IMR-90 (cell line): Measurements from ENCODE around the gene SUN1. TPM values are rescaled to one million over a fixed set of nuclear protein-coding genes. Genes with fewer than 3 reads are reported as not detected.
A peak's percentile ranks its signal among the peaks of the same experiment; 100 is the strongest.

Source experiments
- ATAC-seq: fragments of 200-7000 bp; cut with Tn5 transposase; 2 replicates; pipeline ENCODE4 v1.9.1; 2020; ENCODE audit warnings: low read depth, mild to moderate bottlenecking, moderate library complexity
- BruUV-seq: library from RNA; stranded (reverse); fragments of 400-500 nt; replicated peaks from 2 replicates; lab custom pipeline; 2021; lab: Mats Ljungman, UMichigan
- CTCF ChIA-PET: fragments of 300-600 bp; formaldehyde crosslinking; extraction: SDS; loops from one replicate; lab custom pipeline; 2021; ENCODE audit warnings: antibody characterized with exemption; lab: Yijun Ruan, JAX
- POLR2A ChIA-PET: fragments of 300-600 bp; sonication (Branson Sonifier 250); formaldehyde crosslinking; loops from one replicate; lab custom pipeline; 2022; ENCODE audit warnings: antibody characterized with exemption; ENCODE audit not compliant: unreplicated experiment; lab: Charles Lee
- DNase-seq: peaks from one replicate; pipeline ENCODE4 v3.0.0; 2013
- H2AFZ ChIP-seq: replicated peaks from 2 replicates; pipeline ENCODE3; 2013; ENCODE audit warnings: low read length, mild to moderate bottlenecking; ENCODE audit not compliant: poor library complexity
- H2AK5ac ChIP-seq: 2 replicates; pipeline ENCODE4 v1.6.1; 2013; ENCODE audit warnings: low read depth, low read length, inconsistent platforms
- H2AK9ac ChIP-seq: replicated peaks from 2 replicates; pipeline ENCODE3; 2013; ENCODE audit warnings: mild to moderate bottlenecking, low read depth, low read length, moderate library complexity; ENCODE audit not compliant: poor library complexity
- H2BK120ac ChIP-seq: 2 replicates; pipeline ENCODE4 v1.6.1; 2013; ENCODE audit warnings: low read depth, low read length, inconsistent platforms
- H2BK15ac ChIP-seq: 3 replicates; pipeline ENCODE4 v1.6.1; 2013; ENCODE audit warnings: low read depth, low read length, inconsistent platforms
- H2BK20ac ChIP-seq: 2 replicates; pipeline ENCODE4 v1.6.1; 2013; ENCODE audit warnings: low read depth, mild to moderate bottlenecking, inconsistent platforms, low read length, moderate library complexity
- H2BK5ac ChIP-seq: 2 replicates; pipeline ENCODE4 v1.6.1; 2013; ENCODE audit warnings: mild to moderate bottlenecking, low read depth, low read length, inconsistent platforms; ENCODE audit not compliant: poor library complexity, severe bottlenecking
- H3K14ac ChIP-seq: replicated peaks from 2 replicates; pipeline ENCODE4 v1.6.1; 2013; ENCODE audit warnings: low read depth, low read length, inconsistent platforms
- H3K18ac ChIP-seq: 2 replicates; pipeline ENCODE4 v1.6.1; 2013; ENCODE audit warnings: low read depth, low read length, control low read depth
- H3K23ac ChIP-seq: 2 replicates; pipeline ENCODE4 v1.6.1; 2013; ENCODE audit warnings: low read depth, low read length, inconsistent platforms
- H3K27ac ChIP-seq: 2 replicates; pipeline ENCODE4 v1.5.1; 2013; ENCODE audit warnings: mild to moderate bottlenecking, control low read depth, low read length; ENCODE audit not compliant: insufficient read depth
- H3K27me3 ChIP-seq: 2 replicates; pipeline ENCODE4 v1.6.1; 2013; ENCODE audit warnings: low read length; ENCODE audit not compliant: control insufficient read depth, insufficient read depth
- H3K36me3 ChIP-seq: 2 replicates; pipeline ENCODE4 v1.6.1; 2013; ENCODE audit warnings: low read length, mixed read lengths; ENCODE audit not compliant: control insufficient read depth, insufficient read depth
- H3K4ac ChIP-seq: 2 replicates; pipeline ENCODE4 v1.6.1; 2013; ENCODE audit warnings: low read depth, low read length, inconsistent platforms
- H3K4me1 ChIP-seq: 2 replicates; pipeline ENCODE4 v1.6.1; 2013; ENCODE audit warnings: low read length, mixed read lengths; ENCODE audit not compliant: control insufficient read depth, insufficient read depth
- H3K4me2 ChIP-seq: 2 replicates; pipeline ENCODE4 v1.6.1; 2013; ENCODE audit warnings: low read depth, mild to moderate bottlenecking, control low read depth, low read length, moderate library complexity
- H3K4me3 ChIP-seq: 2 replicates; pipeline ENCODE4 v1.5.1; 2013; ENCODE audit warnings: low read depth, mild to moderate bottlenecking, control low read depth, low read length, moderate library complexity; ENCODE audit not compliant: insufficient read depth
- H3K56ac ChIP-seq: 2 replicates; pipeline ENCODE4 v1.6.1; 2013; ENCODE audit warnings: low read length, inconsistent platforms; ENCODE audit not compliant: insufficient read depth; ENCODE audit errors: extremely low read depth
- H3K79me1 ChIP-seq, 2 experiments: 2 replicates each; pipeline ENCODE4 v1.6.1; 2013; ENCODE audit warnings: low read length in 2 of 2, inconsistent platforms in 1 of 2, low read depth in 1 of 2
- H3K9ac ChIP-seq: 2 replicates; pipeline ENCODE4 v1.6.1; 2013; ENCODE audit warnings: low read depth, low read length, control low read depth
- H3K9me1 ChIP-seq: 2 replicates; pipeline ENCODE4 v1.6.1; 2013; ENCODE audit warnings: low read length, inconsistent platforms; ENCODE audit not compliant: insufficient read depth
- H3K9me3 ChIP-seq: 2 replicates; pipeline ENCODE4 v1.6.1; 2013; ENCODE audit warnings: low read length; ENCODE audit not compliant: control insufficient read depth, insufficient read depth
- H4K20me1 ChIP-seq: 2 replicates; pipeline ENCODE4 v1.6.1; 2013; ENCODE audit warnings: low read length, inconsistent platforms; ENCODE audit not compliant: insufficient read depth
- H4K5ac ChIP-seq: 2 replicates; pipeline ENCODE4 v1.6.1; 2013; ENCODE audit warnings: mild to moderate bottlenecking, low read depth, low read length, control low read depth
- H4K8ac ChIP-seq, 2 experiments: 2 replicates each; pipeline ENCODE4 v1.6.1; 2013; ENCODE audit warnings: low read depth in 2 of 2, low read length in 2 of 2, control low read depth in 1 of 2, inconsistent platforms in 1 of 2
- H4K91ac ChIP-seq: 2 replicates; pipeline ENCODE4 v1.6.1; 2013; ENCODE audit warnings: low read depth, low read length, inconsistent platforms; ENCODE audit not compliant: insufficient read depth
- BHLHE40 ChIP-seq: fragments of 150-350 bp; IDR thresholded peaks from 2 replicates; pipeline ENCODE4 v1.6.1; 2016; ENCODE audit warnings: mild to moderate bottlenecking, low read depth, low read length
- CEBPB ChIP-seq: IDR thresholded peaks from 2 replicates; pipeline ENCODE4 v1.6.1; 2012; ENCODE audit warnings: low read depth, low read length, improper control_type of control experiment
- CHD1 ChIP-seq: IDR thresholded peaks from 2 replicates; pipeline ENCODE4 v1.6.1; 2012; ENCODE audit warnings: low read depth, low read length, improper control_type of control experiment
- MAFK ChIP-seq: IDR thresholded peaks from 2 replicates; pipeline ENCODE4 v1.6.1; 2012; ENCODE audit warnings: low read depth, low read length, improper control_type of control experiment
- MAZ ChIP-seq: IDR thresholded peaks from 2 replicates; pipeline ENCODE4 v1.6.1; 2012; ENCODE audit warnings: low read depth, mild to moderate bottlenecking, low read length, improper control_type of control experiment, moderate library complexity, borderline replicate concordance
- MXI1 ChIP-seq: IDR thresholded peaks from 2 replicates; pipeline ENCODE4 v1.6.1; 2012; ENCODE audit warnings: low read depth, mild to moderate bottlenecking, low read length, moderate library complexity, borderline replicate concordance
- NFE2L2 ChIP-seq: fragments of 150-350 bp; IDR thresholded peaks from 2 replicates; pipeline ENCODE4 v1.6.1; 2016; ENCODE audit warnings: low read depth, mild to moderate bottlenecking, low read length
- POLR2A ChIP-seq: IDR thresholded peaks from 2 replicates; pipeline ENCODE4 v1.6.1; 2012; ENCODE audit warnings: mild to moderate bottlenecking, low read depth, low read length
- RAD21 ChIP-seq: IDR thresholded peaks from 2 replicates; pipeline ENCODE4 v1.6.1; 2012; ENCODE audit warnings: low read length, improper control_type of control experiment
- RCOR1 ChIP-seq: IDR thresholded peaks from 2 replicates; pipeline ENCODE4 v1.6.1; 2012; ENCODE audit warnings: mild to moderate bottlenecking, low read length, improper control_type of control experiment; ENCODE audit not compliant: insufficient replicate concordance
- RFX5 ChIP-seq: IDR thresholded peaks from 2 replicates; pipeline ENCODE4 v1.8.0; 2012; ENCODE audit warnings: low read depth, mild to moderate bottlenecking, low read length, moderate library complexity
- USF2 ChIP-seq: fragments of 150-350 bp; IDR thresholded peaks from 2 replicates; pipeline ENCODE4 v1.6.1; 2017; ENCODE audit warnings: mild to moderate bottlenecking, antibody characterized with exemption, low read length, low read depth
- WGBS, 2 experiments: methylation state at CpG; one replicate each; pipeline versions ENCODE4 v1.1.5 to v1.1.7; 2013; ENCODE audit warnings: missing lambda C conversion rate in 2 of 2; ENCODE audit not compliant: insufficient read length in 1 of 2; ENCODE audit errors: extremely low coverage in 2 of 2; 5-methylcytosine and 5-hydroxymethylcytosine counted together
- dilution Hi-C: fragments of 300-500 bp; cut with HindIII; formaldehyde crosslinking; loops from one replicate; pipeline ENCODE4 v1.14.3; 2018; ENCODE audit warnings: low sequenced_read_pairs; ENCODE audit not compliant: unreplicated experiment
- in situ Hi-C: fragments of 300-500 bp; cut with MboI; formaldehyde crosslinking; loops from 3 replicates; pipeline ENCODE4 v1.14.3; 2019; ENCODE audit warnings: low sequenced_read_pairs, inconsistent platforms, mixed read lengths
- intact Hi-C: fragments of 100-400 bp; cut with micrococcal nuclease; formaldehyde crosslinking; loops from 2 replicates; pipeline ENCODE4 v1.10.0; 2022
- polyA plus RNA-seq, 3 experiments: library from polyadenylated mRNA; depleted of rRNA; stranded (reverse); fragments of >200 nt; gene quantifications; 2 replicates each; pipeline ENCODE4 v1.2.3, GENCODE V29; 2012; ENCODE audit warnings: low replicate concordance in 1 of 3
- total RNA-seq: library from RNA; depleted of rRNA; stranded (reverse); fragments of >200 nt; gene quantifications from 2 replicates; pipeline ENCODE4 v1.2.3, GENCODE V29; 2012
- TF ChIP-seq, protein P1 (sequence below): fragments of 150-350 bp; IDR thresholded peaks from 2 replicates; pipeline ENCODE4 v1.6.1; 2016; ENCODE audit warnings: low read depth, mild to moderate bottlenecking, low read length, moderate library complexity, borderline replicate concordance
- TF ChIP-seq, protein P2 (sequence below): conservative IDR thresholded peaks from 2 replicates; pipeline ENCODE4 v1.5.1; 2012; ENCODE audit warnings: mild to moderate bottlenecking, low read depth, low read length, improper control_type of control experiment

Gene SUN1
- total and polyA plus RNA-seq, 2 of the 4 experiments (the other 2 are of a cell fraction) = 113 to 239 TPM

GRCh38 chr7:873367-874002 is 41.2 kb downstream of the SUN1 start:
- Histone ChIP-seq H3K23ac (no peak overlapping the region), H3K4me2 (no peak overlapping the region), H3K4ac (0 out of 2 replicates have a peak overlapping the region, but pooled peaks have one; percentile 27), H2BK120ac (no peak overlapping the region), H3K27me3 (no peaks in the 10 kb centered on the region), H3K18ac (no peak overlapping the region), H2AFZ (peak overlapping the region; percentile 27), H2BK20ac (no peak overlapping the region), H3K4me3 (no peak overlapping the region), H2BK5ac (no peak overlapping the region), H3K9me1 (no peaks in the 10 kb centered on the region), H4K5ac (no peak overlapping the region), H4K20me1 (peaks cover 5% of the 10 kb centered on the region), H2BK15ac (no peak overlapping the region), H3K27ac (peak overlapping the region; percentile 33; the same call in 1 of the 2 replicates), H3K4me1 (peaks cover 5% of the 10 kb centered on the region), H3K56ac (peak overlapping the region; percentile 22; the same call in 1 of the 2 replicates), H3K36me3 (peaks cover 29% of the 10 kb centered on the region), H3K79me1 (peaks cover 4 to 40% of the 10 kb centered on the region in 2 experiments; a peak in 2 of 4 replicates), H3K9ac (0 out of 2 replicates have a peak overlapping the region, but pooled peaks have one; percentile 31), H3K14ac (no peak overlapping the region), H4K8ac (peak overlapping the region; percentile 23 to 65; a peak in 1 of 4 replicates), H2AK5ac (peak overlapping the region; percentile 41), H2AK9ac (peak overlapping the region; percentile 2), H4K91ac (peak overlapping the region; percentile 14; the same call in 1 of the 2 replicates), H3K9me3 (no peaks in the 10 kb centered on the region)
- ChIA-PET CTCF (interaction anchor here (0.6 to 1.3 kb wide), 5 partner anchors 12 to 92 kb away, joined by 3 to 4 read pairs (median 3); no protein-coding TSS in a partner anchor), POLR2A (no interaction called here)
- DNase-seq (peak; percentile 75), ATAC-seq (peak; percentile 31)
- intact Hi-C loops = loop anchor here (1.0 to 10.0 kb wide), 3 partner anchors 87 to 553 kb away; partner anchors contain the start of gene PDGFA
- WGBS, 2 experiments = 34% methylated on average over 12 of the region's 18 CpGs; no CpG with 5 or more reads in 1 of the 2 experiments
- in situ Hi-C loops = loop anchor here (5.0 to 10.0 kb wide), 2 partner anchors 86 to 339 kb away; no protein-coding TSS in a partner anchor
- TSS peak; percentile 89 for BruUV-seq
- dilution Hi-C loops = no loop called here
- no peak for TF ChIP-seq RCOR1
- TF ChIP-seq CEBPB = no peak
- TF ChIP-seq, protein P1, sequence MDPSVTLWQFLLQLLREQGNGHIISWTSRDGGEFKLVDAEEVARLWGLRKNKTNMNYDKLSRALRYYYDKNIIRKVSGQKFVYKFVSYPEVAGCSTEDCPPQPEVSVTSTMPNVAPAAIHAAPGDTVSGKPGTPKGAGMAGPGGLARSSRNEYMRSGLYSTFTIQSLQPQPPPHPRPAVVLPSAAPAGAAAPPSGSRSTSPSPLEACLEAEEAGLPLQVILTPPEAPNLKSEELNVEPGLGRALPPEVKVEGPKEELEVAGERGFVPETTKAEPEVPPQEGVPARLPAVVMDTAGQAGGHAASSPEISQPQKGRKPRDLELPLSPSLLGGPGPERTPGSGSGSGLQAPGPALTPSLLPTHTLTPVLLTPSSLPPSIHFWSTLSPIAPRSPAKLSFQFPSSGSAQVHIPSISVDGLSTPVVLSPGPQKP = no peak
- TF ChIP-seq POLR2A = no peak
- peak; percentile 61; the same call in 1 of the 2 replicates for TF ChIP-seq BHLHE40
- peak; percentile 82 for TF ChIP-seq USF2
- TF ChIP-seq MAFK = no peak
- TF ChIP-seq RAD21 = peak; percentile 85
- no peak for TF ChIP-seq RFX5
- TF ChIP-seq MAZ = peak; percentile 64
- no peak for TF ChIP-seq CHD1
- TF ChIP-seq NFE2L2 = no peak
- TF ChIP-seq, protein P2, sequence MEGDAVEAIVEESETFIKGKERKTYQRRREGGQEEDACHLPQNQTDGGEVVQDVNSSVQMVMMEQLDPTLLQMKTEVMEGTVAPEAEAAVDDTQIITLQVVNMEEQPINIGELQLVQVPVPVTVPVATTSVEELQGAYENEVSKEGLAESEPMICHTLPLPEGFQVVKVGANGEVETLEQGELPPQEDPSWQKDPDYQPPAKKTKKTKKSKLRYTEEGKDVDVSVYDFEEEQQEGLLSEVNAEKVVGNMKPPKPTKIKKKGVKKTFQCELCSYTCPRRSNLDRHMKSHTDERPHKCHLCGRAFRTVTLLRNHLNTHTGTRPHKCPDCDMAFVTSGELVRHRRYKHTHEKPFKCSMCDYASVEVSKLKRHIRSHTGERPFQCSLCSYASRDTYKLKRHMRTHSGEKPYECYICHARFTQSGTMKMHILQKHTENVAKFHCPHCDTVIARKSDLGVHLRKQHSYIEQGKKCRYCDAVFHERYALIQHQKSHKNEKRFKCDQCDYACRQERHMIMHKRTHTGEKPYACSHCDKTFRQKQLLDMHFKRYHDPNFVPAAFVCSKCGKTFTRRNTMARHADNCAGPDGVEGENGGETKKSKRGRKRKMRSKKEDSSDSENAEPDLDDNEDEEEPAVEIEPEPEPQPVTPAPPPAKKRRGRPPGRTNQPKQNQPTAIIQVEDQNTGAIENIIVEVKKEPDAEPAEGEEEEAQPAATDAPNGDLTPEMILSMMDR = peak; percentile 94
- TF ChIP-seq MXI1 = peak; percentile 97
